Keratinocyte (primary cell): Measurements from ENCODE around the gene BRK1.

Source experiments
- EZH2 ChIP-seq: IDR thresholded peaks from one replicate; pipeline ENCODE4 v1.6.1; 2012; ENCODE audit warnings: inconsistent platforms, mild to moderate bottlenecking, low read length, moderate library complexity
- TF ChIP-seq, protein P1 (sequence below), 3 experiments: IDR thresholded peaks in 1 of 3; conservative IDR thresholded peaks in 1 of 3; optimal IDR thresholded peaks in 1 of 3; 2 replicates in 2 of 3; 3 replicates in 1 of 3; pipeline versions ENCODE3 to v1.5.1; 2011; ENCODE audit warnings: low read length in 3 of 3, mild to moderate bottlenecking in 3 of 3, moderate library complexity in 2 of 3, control low read depth in 1 of 3, inconsistent platforms in 1 of 3; ENCODE audit not compliant: insufficient read depth in 2 of 3; ENCODE audit errors: extremely low read depth in 1 of 3

DNA sequence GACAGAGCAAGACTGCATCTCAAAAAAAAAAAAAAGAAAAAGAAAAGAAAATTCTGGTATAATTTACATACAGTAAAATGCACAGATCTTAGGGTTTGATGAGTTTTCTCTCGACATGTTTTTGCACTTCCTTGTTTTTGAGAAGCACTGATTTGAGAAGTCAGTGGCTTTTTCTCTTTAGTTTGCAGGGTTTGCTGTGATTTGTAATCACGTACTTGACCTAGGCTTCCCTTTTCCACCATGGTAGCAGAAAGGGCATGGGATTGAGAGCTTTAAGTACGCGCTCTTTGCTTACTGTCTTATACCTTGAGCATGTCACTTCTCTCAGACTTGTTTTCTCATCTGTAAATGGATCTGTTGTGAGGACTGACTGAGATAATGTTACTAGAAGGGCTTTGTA lies 30.2 kb downstream of the BRK1 start:
- TF ChIP-seq, protein P1, sequence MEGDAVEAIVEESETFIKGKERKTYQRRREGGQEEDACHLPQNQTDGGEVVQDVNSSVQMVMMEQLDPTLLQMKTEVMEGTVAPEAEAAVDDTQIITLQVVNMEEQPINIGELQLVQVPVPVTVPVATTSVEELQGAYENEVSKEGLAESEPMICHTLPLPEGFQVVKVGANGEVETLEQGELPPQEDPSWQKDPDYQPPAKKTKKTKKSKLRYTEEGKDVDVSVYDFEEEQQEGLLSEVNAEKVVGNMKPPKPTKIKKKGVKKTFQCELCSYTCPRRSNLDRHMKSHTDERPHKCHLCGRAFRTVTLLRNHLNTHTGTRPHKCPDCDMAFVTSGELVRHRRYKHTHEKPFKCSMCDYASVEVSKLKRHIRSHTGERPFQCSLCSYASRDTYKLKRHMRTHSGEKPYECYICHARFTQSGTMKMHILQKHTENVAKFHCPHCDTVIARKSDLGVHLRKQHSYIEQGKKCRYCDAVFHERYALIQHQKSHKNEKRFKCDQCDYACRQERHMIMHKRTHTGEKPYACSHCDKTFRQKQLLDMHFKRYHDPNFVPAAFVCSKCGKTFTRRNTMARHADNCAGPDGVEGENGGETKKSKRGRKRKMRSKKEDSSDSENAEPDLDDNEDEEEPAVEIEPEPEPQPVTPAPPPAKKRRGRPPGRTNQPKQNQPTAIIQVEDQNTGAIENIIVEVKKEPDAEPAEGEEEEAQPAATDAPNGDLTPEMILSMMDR (optimal IDR thresholded peaks at IDR 0.05 in 1 of 3, IDR thresholded peaks at IDR 0.05 in 1 of 3, conservative IDR thresholded peaks at IDR 0.05 in 1 of 3; ENCODE audit: extremely low read depth in 1 of 3, insufficient read depth in 2 of 3, low read length in 3 of 3): no peak
- TF ChIP-seq EZH2: no peak
